ENCODE measurements around the gene PRSS35. TPM values are rescaled to one million over a fixed set of nuclear protein-coding genes. Genes with fewer than 3 reads are reported as not detected.

Gene PRSS35
- total RNA-seq, 6 experiments from 2014 or later: 0.30 to 0.78 (median 0.46) TPM

- Mint-ChIP-seq H3K9me3 (no peaks in the 10 kb centered on the region), H3K4me3 (no peak overlapping the region), H3K36me3 (ENCODE audit: low read depth) (no peaks in the 10 kb centered on the region), H3K27ac (no peak overlapping the region), H3K27me3 (ENCODE audit: insufficient read depth) (no peaks in the 10 kb centered on the region), H3K4me1 (ENCODE audit: low read depth) (peaks cover 23% of the 10 kb centered on the region)
- no peak for DNase-seq
- TF ChIP-seq CTCF (IDR thresholded peaks at IDR 0.05): no peak
These were observed 5.2 kb downstream of the PRSS35 start for GRCh38 chr6:83517500-83517899.

- peak; percentile 32 for DNase-seq
- Mint-ChIP-seq H3K9me3 (no peaks in the 10 kb centered on the region), H3K27me3 (ENCODE audit: insufficient read depth) (peaks cover 11% of the 10 kb centered on the region), H3K4me3 (no peak overlapping the region), H3K27ac (peak overlapping the region; percentile 5; the same call in 1 of the 2 replicates), H3K36me3 (ENCODE audit: low read depth) (no peaks in the 10 kb centered on the region), H3K4me1 (ENCODE audit: low read depth) (peaks cover 15% of the 10 kb centered on the region)
- peak; percentile 64 for TF ChIP-seq CTCF (IDR thresholded peaks at IDR 0.05)
These were observed 6.6 kb downstream of the PRSS35 start for GRCh38 chr6:83518816-83519480.

- no peaks in the 10 kb centered on the region for H3K9me3 Mint-ChIP-seq
- TF ChIP-seq CTCF (IDR thresholded peaks at IDR 0.05): peak; percentile 98
- no peak overlapping the region for H3K4me3 Mint-ChIP-seq
- H3K27ac Mint-ChIP-seq: no peak overlapping the region
- H3K27me3 Mint-ChIP-seq (ENCODE audit: insufficient read depth): peaks cover 9% of the 10 kb centered on the region
- H3K36me3 Mint-ChIP-seq (ENCODE audit: low read depth): no peaks in the 10 kb centered on the region
- no peaks in the 10 kb centered on the region for H3K4me1 Mint-ChIP-seq (ENCODE audit: low read depth)
- peak; percentile 33 for DNase-seq
These were observed 23.8 kb downstream of the PRSS35 start for GRCh38 chr6:83536034-83536646.

- no peak for TF ChIP-seq CTCF (IDR thresholded peaks at IDR 0.05)
- no peak overlapping the region for H3K4me3 Mint-ChIP-seq
- peaks cover 11% of the 10 kb centered on the region for H3K27me3 Mint-ChIP-seq (ENCODE audit: insufficient read depth)
- no peaks in the 10 kb centered on the region for H3K4me1 Mint-ChIP-seq (ENCODE audit: low read depth)
- no peak overlapping the region for H3K27ac Mint-ChIP-seq
- no peak for DNase-seq
- H3K36me3 Mint-ChIP-seq (ENCODE audit: low read depth): no peaks in the 10 kb centered on the region
- no peaks in the 10 kb centered on the region for H3K9me3 Mint-ChIP-seq
These were observed 24.6 kb downstream of the PRSS35 start for GRCh38 chr6:83536647-83537589.

- Mint-ChIP-seq H3K27ac (no peak overlapping the region), H3K4me1 (ENCODE audit: low read depth) (no peaks in the 10 kb centered on the region), H3K4me3 (no peak overlapping the region), H3K36me3 (ENCODE audit: low read depth) (no peaks in the 10 kb centered on the region), H3K9me3 (no peaks in the 10 kb centered on the region), H3K27me3 (ENCODE audit: insufficient read depth) (peaks cover 15% of the 10 kb centered on the region)
- no peak for TF ChIP-seq CTCF (IDR thresholded peaks at IDR 0.05)
- DNase-seq: no peak
These were observed 27.3 kb downstream of the PRSS35 start for GRCh38 chr6:83539678-83540077.

All from HFFc6 (cell line).